ENCODE results near the gene B3GAT1.

- TF ChIP-seq CTCF (conservative IDR thresholded peaks at IDR 0.05 in 1 of 2, IDR thresholded peaks at IDR 0.05 in 1 of 2; ENCODE audit: low read depth in 1 of 2, low read length in 2 of 2) (no peak), EZH2 (IDR thresholded peaks at IDR 0.05; ENCODE audit: low read length, missing control alignments) (no peak)
Observed at GRCh38 chr11:134445601-134446325, 33.7 kb upstream of the B3GAT1 start.

Measured in fibroblast of lung (primary cell).